Right lobe of liver (tissue), 6 donors: ENCODE measurements around the gene DLEC1. TPM values are rescaled to one million over a fixed set of nuclear protein-coding genes. Genes with fewer than 3 reads are reported as not detected.

Experiments
- ATAC-seq, 4 donors: fragments of 200-7000 bp; cut with Tn5 transposase; one replicate each; pipeline ENCODE4 v1.9.1; 2020; ENCODE audit warnings: mild to moderate bottlenecking in 4 of 4, moderate library complexity in 4 of 4
- DNase-seq, 3 donors: peaks; one replicate each; pipeline ENCODE4 v3.0.0-alpha.2; 2020
- H3K27ac ChIP-seq, 3 donors: fragments of 200-600 bp; one replicate each; pipeline ENCODE4 v1.8.0; 2022
- H3K27me3 ChIP-seq, 2 donors: fragments of 200-600 bp; one replicate each; pipeline ENCODE4 v1.8.0; 2022
- H3K36me3 ChIP-seq, 4 donors: fragments of 200-600 bp; sonication (generic) in 1 of 4; one replicate each; pipeline versions ENCODE4 v1.5.1 to v1.8.0; 2017 to 2022; ENCODE audit warnings: control low read depth in 1 of 4
- H3K4me1 ChIP-seq, 4 donors: fragments of 200-600 bp; sonication (generic) in 1 of 4; one replicate each; pipeline versions ENCODE4 v1.5.1 to v1.8.0; 2017 to 2022; ENCODE audit warnings: control low read depth in 1 of 4
- H3K4me3 ChIP-seq, 3 donors: fragments of 200-600 bp; one replicate each; pipeline ENCODE4 v1.8.0; 2022
- H3K9me3 ChIP-seq, 4 donors: fragments of 200-600 bp; sonication (generic) in 1 of 4; one replicate each; pipeline versions ENCODE4 v1.5.1 to v1.8.0; 2017 to 2022; ENCODE audit warnings: control low read depth in 1 of 4
- CTCF ChIP-seq, 4 donors: fragments of 200-600 bp in 3 of 4; fragments of 450-650 bp in 1 of 4; IDR thresholded peaks; one replicate each; pipeline versions ENCODE4 v1.5.1 to v1.8.0; 2016 to 2022; ENCODE audit warnings: antibody characterized with exemption in 4 of 4, mild to moderate bottlenecking in 2 of 4
- POLR2A ChIP-seq: fragments of 450-650 bp; IDR thresholded peaks from one replicate; pipeline ENCODE4 v1.6.1; 2017; ENCODE audit warnings: antibody characterized with exemption, mild to moderate bottlenecking
- WGBS: methylation state at CpG from one replicate; pipeline ENCODE4 v1.1.6; 2018; ENCODE audit warnings: low coverage, low lambda C conversion rate; ENCODE audit not compliant: insufficient coverage; ENCODE audit errors: missing lambda C conversion rate; 5-methylcytosine and 5-hydroxymethylcytosine counted together
- intact Hi-C, 2 donors: fragments of 100-400 bp; cut with DNase I; formaldehyde crosslinking; loops; one replicate each; pipeline versions ENCODE4 v1.11.2 to v1.14.1; 2022
- total RNA-seq, 6 experiments: library from RNA; depleted of rRNA in 2 of 6; stranded (reverse); fragments of >200 nt in 2 of 6; fragmentation: NEBNext Ultra II Directional in 3 of 6; extraction: Animal tissue kit (Norgen Biotek cat#: 25700) in 3 of 6; gene quantifications; one replicate each; pipeline versions ENCODE4 v1.1.0 to v1.2.4, GENCODE V29; 2016 to 2023
- donor health status: DM: no; HTN: yes; CAD: no.
- donor health status: DM: no; HTN: no; CAD: no.
- donor health status: DM: no; HTN: no; CAD: no.
- donor health status: DM: no; HTN: yes; CAD: no.
- donor health status: DM: no; HTN: yes; CAD: no.

Gene DLEC1
- total RNA-seq, 6 experiments from 2014 or later: 0.04 to 0.18 (median 0.15) TPM; not detected in 2

GRCh38 chr3:38154033-38154494 is 115.1 kb downstream of the DLEC1 start:
- peak in 2 of 4 donors; percentile 18 to 75 for ATAC-seq
- H3K9me3 ChIP-seq: no peaks in the 10 kb centered on the region

GRCh38 chr3:38154625-38155255 is 115.7 kb downstream of the DLEC1 start:
- Histone ChIP-seq H3K27me3 (no peaks in the 10 kb centered on the region), H3K36me3 (no peaks in the 10 kb centered on the region), H3K9me3 (no peaks in the 10 kb centered on the region), H3K27ac (no peak overlapping the region), H3K4me3 (no peak overlapping the region), H3K4me1 (no peaks in the 10 kb centered on the region)
- TF ChIP-seq POLR2A: no peak
- no peak for TF ChIP-seq CTCF (IDR thresholded peaks at IDR 0.05)
- intact Hi-C loops: no loop called here
- no peak for DNase-seq
- 69% methylated on average over 2 of the region's 2 CpGs for WGBS
- no peak for ATAC-seq

More at GRCh38 chr3:38154033-38154494, 115.1 kb downstream of the DLEC1 start:
- Histone ChIP-seq H3K4me1 (no peaks in the 10 kb centered on the region), H3K27ac (no peak overlapping the region), H3K4me3 (no peak overlapping the region), H3K27me3 (no peaks in the 10 kb centered on the region), H3K36me3 (no peaks in the 10 kb centered on the region)
- no peak for TF ChIP-seq CTCF (IDR thresholded peaks at IDR 0.05)
- TF ChIP-seq POLR2A: no peak
- intact Hi-C loops: no loop called here
- DNase-seq: no peak
- 88% methylated on average over 2 of the region's 2 CpGs for WGBS

DNA sequence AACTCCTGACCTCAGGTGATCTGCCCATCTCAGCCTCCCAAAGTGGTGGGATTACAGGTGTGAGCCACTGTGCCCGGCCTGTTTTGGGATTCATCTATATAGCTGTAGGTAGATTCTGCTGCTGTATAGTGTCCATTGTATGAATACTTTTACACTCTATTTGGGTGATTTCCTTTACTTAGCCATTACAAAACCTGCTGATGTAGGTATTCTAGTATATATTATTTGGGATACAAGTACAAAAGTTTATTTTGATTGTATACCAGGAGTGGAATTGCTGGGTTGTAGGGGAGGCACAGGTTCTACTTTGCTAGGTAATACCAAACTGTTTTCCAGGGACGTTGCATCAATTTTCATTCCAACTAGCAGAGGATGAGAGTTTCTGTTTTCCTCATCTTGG is 116.8 kb downstream of the DLEC1 start:
- DNase-seq (no peak), ATAC-seq (no peak)
- no peaks in the 10 kb centered on the region for H3K4me1 ChIP-seq
- 63% methylated on average over 1 of the region's 2 CpGs for WGBS
- intact Hi-C loops: no loop called here
- TF ChIP-seq CTCF (IDR thresholded peaks at IDR 0.05) (no peak), POLR2A (no peak)
- no peaks in the 10 kb centered on the region for H3K9me3 ChIP-seq
- no peaks in the 10 kb centered on the region for H3K27me3 ChIP-seq
- H3K27ac ChIP-seq: no peak overlapping the region
- H3K36me3 ChIP-seq: no peaks in the 10 kb centered on the region
- H3K4me3 ChIP-seq: no peak overlapping the region

GRCh38 chr3:38157117-38157516 is 118.1 kb downstream of the DLEC1 start:
- no peaks in the 10 kb centered on the region for H3K36me3 ChIP-seq

More at GRCh38 chr3:38157117-38157516, 118.1 kb downstream of the DLEC1 start:
- 75% methylated on average over 2 of the region's 2 CpGs for WGBS
- H3K27me3 ChIP-seq: no peaks in the 10 kb centered on the region
- no peak overlapping the region for H3K27ac ChIP-seq
- H3K4me1 ChIP-seq: no peaks in the 10 kb centered on the region
- H3K9me3 ChIP-seq: no peaks in the 10 kb centered on the region
- no peak for DNase-seq
- intact Hi-C loops: no loop called here
- TF ChIP-seq CTCF (IDR thresholded peaks at IDR 0.05): no peak
- TF ChIP-seq POLR2A: no peak
- no peak for ATAC-seq
- H3K4me3 ChIP-seq: no peak overlapping the region
